Ovary (tissue), 9 donors: Measurements from ENCODE around the gene KCNJ6. TPM values are rescaled to one million over a fixed set of nuclear protein-coding genes. Genes with fewer than 3 reads are reported as not detected.

ENCODE experiments used
- DNase-seq, 5 donors: peaks; one replicate each; pipeline ENCODE4 v3.0.0-alpha.2; 2019 to 2020
- H3K27ac ChIP-seq, 2 donors: fragments of 200-600 bp; one replicate each; pipeline versions ENCODE4 v1.5.1 to v1.8.0; 2019 to 2022
- H3K27me3 ChIP-seq: fragments of 200-600 bp; one replicate; pipeline ENCODE4 v1.8.0; 2022
- H3K36me3 ChIP-seq: fragments of 200-600 bp; sonication (generic); one replicate; pipeline ENCODE4 v1.5.1; 2019
- H3K4me1 ChIP-seq: one replicate; pipeline ENCODE4 v1.8.1; 2013; ENCODE audit warnings: mild to moderate bottlenecking, moderate library complexity; ENCODE audit not compliant: insufficient read depth
- H3K4me3 ChIP-seq: fragments of 200-600 bp; sonication (generic); one replicate; pipeline ENCODE4 v1.5.1; 2017
- H3K9me3 ChIP-seq, 2 donors: fragments of 200-600 bp in 1 of 2; sonication (generic) in 1 of 2; one replicate each; pipeline versions ENCODE4 v1.5.1 to v1.8.1; 2013 to 2019; ENCODE audit warnings: mild to moderate bottlenecking in 1 of 2, moderate library complexity in 1 of 2
- CTCF ChIP-seq, 3 donors: fragments of 450-650 bp in 2 of 3; fragments of 200-600 bp in 1 of 3; IDR thresholded peaks; one replicate each; pipeline versions ENCODE4 v1.5.1 to v1.8.0; 2016 to 2022; ENCODE audit warnings: antibody characterized with exemption in 3 of 3, mild to moderate bottlenecking in 1 of 3
- EP300 ChIP-seq: sonication (generic); formaldehyde crosslinking; IDR thresholded peaks from one replicate; pipeline ENCODE4 v1.6.1; 2017; ENCODE audit warnings: antibody characterized with exemption
- POLR2A ChIP-seq: fragments of 450-650 bp; IDR thresholded peaks from one replicate; pipeline ENCODE4 v1.6.1; 2017; ENCODE audit warnings: antibody characterized with exemption, mild to moderate bottlenecking, moderate library complexity
- WGBS, 3 donors: extraction: QIAGEN DNeasy Blood & Tissue Kit in 1 of 3; methylation state at CpG; one replicate each; pipeline versions ENCODE4 v1.1.5 to v1.1.7; 2013 to 2017; 5-methylcytosine and 5-hydroxymethylcytosine counted together
- intact Hi-C, 4 donors: fragments of 100-400 bp; cut with DNase I; formaldehyde crosslinking; loops; one replicate each; pipeline versions ENCODE4 v1.11.0 to v1.15.1; 2022 to 2023
- polyA plus RNA-seq, 2 donors: library from polyadenylated mRNA; stranded (reverse); fragments of 200-250 nt in 1 of 2; fragments of 350-450 nt in 1 of 2; fragmentation: Illumina TruSeq in 1 of 2; extraction: RNeasy Lipid Tissue Mini Kit (QIAGEN cat#74804) in 1 of 2; gene quantifications; one replicate each; pipeline ENCODE4 v1.2.3, GENCODE V29; 2013 to 2014
- total RNA-seq, 7 donors: library from RNA; depleted of rRNA in 2 of 7; stranded (reverse); fragments of >200 nt in 2 of 7; fragmentation: NEBNext Ultra II Directional in 3 of 7; extraction: Animal tissue kit (Norgen Biotek cat#: 25700) in 3 of 7; gene quantifications; one replicate each; pipeline versions ENCODE4 v1.1.0 to v1.2.4, GENCODE V29; 2016 to 2023
- donor health status: DM: no; HTN: no; CAD: no; lungs with moderate emphysema.
- donor health status: DM: no; HTN: no; CAD: no.
- donor health status: Bipolar disorder and iron deficiency.
- donor health status: DM: yes; HTN: yes; CAD: no.
- donor health status: DM: no; HTN: no; CAD: no.
- donor health status: DM: yes; HTN: yes; CAD: no.

Gene KCNJ6
- total and polyA plus RNA-seq, 9 donors, result 0.01 TPM; not detected in 8

GRCh38 chr21:37626320-37626719, 289.9 kb downstream of the KCNJ6 start:
- no peak for DNase-seq
- WGBS, 3 donors, result 62 to 75% (median 71%) methylated on average over 6 of the region's 6 CpGs

GRCh38 chr21:37623689-37624088, 292.6 kb downstream of the KCNJ6 start:
- WGBS, 3 donors, result 87 to 93% (median 88%) methylated on average over 3 of the region's 3 CpGs
- H3K4me1 ChIP-seq, result no peaks in the 10 kb centered on the region

More at GRCh38 chr21:37626320-37626719, 289.9 kb downstream of the KCNJ6 start:
- Histone ChIP-seq H3K36me3 (no peaks in the 10 kb centered on the region), H3K27me3 (no peaks in the 10 kb centered on the region), H3K4me3 (no peak overlapping the region), H3K27ac (no peak overlapping the region), H3K4me1 (no peaks in the 10 kb centered on the region), H3K9me3 (no peaks in the 10 kb centered on the region)
- TF ChIP-seq POLR2A, result no peak
- no peak for TF ChIP-seq EP300
- no peak for TF ChIP-seq CTCF (IDR thresholded peaks at IDR 0.05)
- intact Hi-C loops, result no loop called here

DNA sequence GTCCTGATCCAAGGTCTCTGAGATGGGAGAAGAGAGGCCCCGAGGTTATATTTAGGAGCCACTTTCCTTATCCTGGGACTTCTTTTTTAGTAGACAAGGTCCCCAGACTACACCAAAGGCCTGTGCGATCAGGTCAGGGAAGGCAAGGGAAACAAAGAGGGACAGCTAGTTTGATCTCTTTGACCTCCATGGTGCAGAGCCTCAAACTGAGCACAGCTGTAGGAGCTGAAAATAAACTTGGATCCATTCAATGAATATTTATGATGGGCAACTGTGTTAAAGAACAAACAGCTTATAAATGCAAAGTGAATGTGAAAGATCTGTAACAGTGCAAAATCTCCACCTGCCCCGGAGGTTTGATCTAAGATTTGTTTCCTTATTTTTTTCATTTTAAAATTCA, 293.1 kb downstream of the KCNJ6 start:
- Histone ChIP-seq H3K9me3 (no peaks in the 10 kb centered on the region), H3K36me3 (no peaks in the 10 kb centered on the region), H3K4me1 (no peaks in the 10 kb centered on the region), H3K27me3 (no peaks in the 10 kb centered on the region), H3K27ac (no peak overlapping the region), H3K4me3 (no peak overlapping the region)
- TF ChIP-seq POLR2A (no peak), CTCF (IDR thresholded peaks at IDR 0.05) (no peak), EP300 (no peak)
- intact Hi-C loops, result no loop called here
- no peak for DNase-seq
- 50 to 62% (median 52%) methylated on average over 3 of the region's 3 CpGs for WGBS, 3 donors

More at GRCh38 chr21:37623689-37624088, 292.6 kb downstream of the KCNJ6 start:
- H3K9me3 ChIP-seq, result no peaks in the 10 kb centered on the region
- no peak overlapping the region for H3K27ac ChIP-seq
- intact Hi-C loops, result no loop called here
- no peak for DNase-seq
- TF ChIP-seq CTCF (IDR thresholded peaks at IDR 0.05), result no peak
- no peak for TF ChIP-seq POLR2A
- no peak for TF ChIP-seq EP300
- no peaks in the 10 kb centered on the region for H3K36me3 ChIP-seq
- no peak overlapping the region for H3K4me3 ChIP-seq
- no peaks in the 10 kb centered on the region for H3K27me3 ChIP-seq

- WGBS, 3 donors, result 74 to 86% (median 85%) methylated on average over 8 of the region's 8 CpGs
Observed at GRCh38 chr21:37622755-37623154, 293.5 kb downstream of the KCNJ6 start.

More at GRCh38 chr21:37622755-37623154, 293.5 kb downstream of the KCNJ6 start:
- TF ChIP-seq POLR2A (no peak), EP300 (no peak), CTCF (IDR thresholded peaks at IDR 0.05) (no peak)
- Histone ChIP-seq H3K27ac (no peak overlapping the region), H3K9me3 (no peaks in the 10 kb centered on the region), H3K36me3 (no peaks in the 10 kb centered on the region), H3K27me3 (no peaks in the 10 kb centered on the region), H3K4me1 (no peaks in the 10 kb centered on the region), H3K4me3 (no peak overlapping the region)
- no peak for DNase-seq
- intact Hi-C loops, result no loop called here
